Measurements from ENCODE around the gene CAPNS2. TPM values are rescaled to one million over a fixed set of nuclear protein-coding genes. Genes with fewer than 3 reads are reported as not detected.

The CAPNS2 gene
- total RNA-seq, 1 experiment from 2014 or later = 1.8 TPM

DNA sequence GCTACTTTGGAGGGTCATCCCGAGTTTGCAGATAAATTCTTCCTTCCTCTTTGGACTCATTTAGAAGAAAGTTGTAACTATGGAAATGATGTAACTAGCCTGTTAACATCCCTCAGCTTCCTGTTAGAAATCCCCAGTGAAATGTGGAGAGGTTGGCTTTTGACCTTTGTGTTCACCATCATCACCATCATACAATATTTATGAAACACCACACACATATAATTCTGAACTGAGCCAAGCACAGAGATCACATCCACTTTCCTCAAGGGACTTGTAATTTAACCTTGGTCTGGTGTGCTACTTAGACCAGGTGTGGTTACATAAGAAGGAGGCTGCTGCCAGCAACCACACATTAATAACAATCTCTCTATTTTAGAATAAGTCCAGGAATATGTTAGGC is 2.5 kb downstream of the CAPNS2 start:
- Histone ChIP-seq H3K9me2 (ENCODE audit: insufficient read depth) (no peaks in the 10 kb centered on the region; the same call in 1 of the 2 replicates), H3K27ac (no peak overlapping the region), H2AFZ (no peak overlapping the region), H3K36me3 (ENCODE audit: low read depth) (no peaks in the 10 kb centered on the region), H3K27me3 (ENCODE audit: insufficient read depth, low read depth) (no peaks in the 10 kb centered on the region), H4K20me1 (ENCODE audit: insufficient read depth) (no peaks in the 10 kb centered on the region), H3K79me2 (ENCODE audit: low read depth) (no peaks in the 10 kb centered on the region), H3K4me3 (no peak overlapping the region), H3K4me1 (replicated peaks; ENCODE audit: insufficient read depth) (no peaks in the 10 kb centered on the region), H3F3A (ENCODE audit: insufficient read depth, low read depth) (no peaks in the 10 kb centered on the region), H3K4me2 (no peak overlapping the region), H3K9me3 (ENCODE audit: insufficient read depth, low read depth) (no peaks in the 10 kb centered on the region)
- ChIA-PET POLR2A (ENCODE audit: unreplicated experiment) (no interaction called here), CTCF (no interaction called here)
- TF ChIP-seq EZH2 (IDR thresholded peaks at IDR 0.05; ENCODE audit: low read depth) = no peak
- TF ChIP-seq, protein P1, sequence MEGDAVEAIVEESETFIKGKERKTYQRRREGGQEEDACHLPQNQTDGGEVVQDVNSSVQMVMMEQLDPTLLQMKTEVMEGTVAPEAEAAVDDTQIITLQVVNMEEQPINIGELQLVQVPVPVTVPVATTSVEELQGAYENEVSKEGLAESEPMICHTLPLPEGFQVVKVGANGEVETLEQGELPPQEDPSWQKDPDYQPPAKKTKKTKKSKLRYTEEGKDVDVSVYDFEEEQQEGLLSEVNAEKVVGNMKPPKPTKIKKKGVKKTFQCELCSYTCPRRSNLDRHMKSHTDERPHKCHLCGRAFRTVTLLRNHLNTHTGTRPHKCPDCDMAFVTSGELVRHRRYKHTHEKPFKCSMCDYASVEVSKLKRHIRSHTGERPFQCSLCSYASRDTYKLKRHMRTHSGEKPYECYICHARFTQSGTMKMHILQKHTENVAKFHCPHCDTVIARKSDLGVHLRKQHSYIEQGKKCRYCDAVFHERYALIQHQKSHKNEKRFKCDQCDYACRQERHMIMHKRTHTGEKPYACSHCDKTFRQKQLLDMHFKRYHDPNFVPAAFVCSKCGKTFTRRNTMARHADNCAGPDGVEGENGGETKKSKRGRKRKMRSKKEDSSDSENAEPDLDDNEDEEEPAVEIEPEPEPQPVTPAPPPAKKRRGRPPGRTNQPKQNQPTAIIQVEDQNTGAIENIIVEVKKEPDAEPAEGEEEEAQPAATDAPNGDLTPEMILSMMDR (conservative IDR thresholded peaks at IDR 0.05) = no peak
- no peak for DNase-seq
- no TSS peak for BruUV-seq (replicated peaks)
- intact Hi-C loops (cut with micrococcal nuclease; ENCODE audit: unreplicated experiment) = no loop called here

DNA sequence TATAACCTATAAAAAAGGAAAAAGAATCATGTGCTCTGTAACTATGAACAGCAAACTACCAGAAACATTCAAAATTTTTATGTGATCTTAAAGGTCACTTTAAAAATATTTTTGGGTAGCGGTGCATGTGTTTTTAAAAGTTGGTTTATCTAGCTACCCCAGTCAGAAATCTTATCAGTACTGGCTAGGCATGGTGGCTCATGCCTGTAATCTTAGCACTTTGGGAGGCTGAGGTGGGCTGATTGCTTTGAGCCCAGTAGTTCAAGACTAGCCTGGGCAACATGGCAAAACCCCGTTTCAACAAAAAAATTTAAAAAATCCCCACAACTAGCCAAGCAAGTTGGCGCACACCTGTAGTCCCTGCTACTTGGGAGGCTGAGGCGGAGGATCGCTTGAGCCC is 3.7 kb downstream of the CAPNS2 start:
- Histone ChIP-seq H3K27me3 (ENCODE audit: insufficient read depth, low read depth) (no peaks in the 10 kb centered on the region), H3K4me2 (no peak overlapping the region), H3K79me2 (ENCODE audit: low read depth) (no peaks in the 10 kb centered on the region), H3F3A (ENCODE audit: insufficient read depth, low read depth) (no peaks in the 10 kb centered on the region), H3K36me3 (ENCODE audit: low read depth) (peaks cover 2% of the 10 kb centered on the region; the same call in 1 of the 2 replicates), H3K27ac (no peak overlapping the region), H3K9me2 (ENCODE audit: insufficient read depth) (no peaks in the 10 kb centered on the region; the same call in 1 of the 2 replicates), H3K4me1 (replicated peaks; ENCODE audit: insufficient read depth) (no peaks in the 10 kb centered on the region), H3K4me3 (no peak overlapping the region), H3K9me3 (ENCODE audit: insufficient read depth, low read depth) (no peaks in the 10 kb centered on the region), H2AFZ (no peak overlapping the region), H4K20me1 (ENCODE audit: insufficient read depth) (no peaks in the 10 kb centered on the region)
- no TSS peak for BruUV-seq (replicated peaks)
- intact Hi-C loops (cut with micrococcal nuclease; ENCODE audit: unreplicated experiment) = no loop called here
- TF ChIP-seq EZH2 (IDR thresholded peaks at IDR 0.05; ENCODE audit: low read depth) = no peak
- TF ChIP-seq, protein P1 (conservative IDR thresholded peaks at IDR 0.05) = no peak
- CTCF ChIA-PET = no interaction called here
- DNase-seq = no peak
- POLR2A ChIA-PET (ENCODE audit: unreplicated experiment) = no interaction called here

DNA sequence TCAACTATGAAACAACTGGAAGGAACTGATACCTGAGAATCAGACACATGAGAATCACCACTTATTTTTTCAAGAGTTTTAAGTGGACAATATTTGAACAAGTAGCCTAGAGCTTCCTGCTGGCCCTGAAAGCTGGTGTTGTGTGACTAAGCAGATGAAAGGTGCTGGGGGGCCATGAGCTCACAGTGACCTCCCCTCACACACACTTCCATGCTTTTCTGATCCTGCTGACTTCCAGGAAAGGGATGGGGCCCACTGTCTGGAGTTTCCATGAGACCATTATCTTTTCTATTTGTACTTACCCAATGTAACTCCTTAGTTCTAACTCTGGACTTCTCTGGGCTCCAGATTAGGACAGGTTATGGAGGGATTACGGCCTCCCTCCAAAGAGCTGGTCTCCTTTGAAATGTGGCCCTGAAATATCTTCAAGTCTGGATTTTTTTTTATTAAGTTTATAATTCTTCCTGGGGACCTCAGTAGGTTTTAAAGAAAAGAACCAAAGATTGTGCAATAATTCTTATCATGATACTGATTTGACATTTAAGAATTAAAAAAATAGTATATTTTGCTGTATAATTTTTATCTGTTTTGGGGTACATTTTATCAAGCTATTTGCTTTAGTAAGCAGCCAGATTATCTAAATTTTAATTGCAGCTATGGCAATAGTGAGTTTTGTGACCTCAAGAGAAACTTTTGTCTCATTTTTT is 4.9 kb downstream of the CAPNS2 start:
- TF ChIP-seq EZH2 (IDR thresholded peaks at IDR 0.05; ENCODE audit: low read depth) = no peak
- TF ChIP-seq, protein P1 (conservative IDR thresholded peaks at IDR 0.05) = no peak
- no peaks in the 10 kb centered on the region for H3K27me3 ChIP-seq (ENCODE audit: insufficient read depth, low read depth)
- intact Hi-C loops (cut with micrococcal nuclease; ENCODE audit: unreplicated experiment) = no loop called here
- no peaks in the 10 kb centered on the region for H3K4me1 ChIP-seq (replicated peaks; ENCODE audit: insufficient read depth)
- H3K79me2 ChIP-seq (ENCODE audit: low read depth) = no peaks in the 10 kb centered on the region
- BruUV-seq (replicated peaks) = no TSS peak
- no peak overlapping the region for H3K4me3 ChIP-seq
- no peaks in the 10 kb centered on the region for H4K20me1 ChIP-seq (ENCODE audit: insufficient read depth)
- no peak overlapping the region for H3K4me2 ChIP-seq
- H3F3A ChIP-seq (ENCODE audit: insufficient read depth, low read depth) = no peaks in the 10 kb centered on the region
- no peak overlapping the region for H2AFZ ChIP-seq
- H3K27ac ChIP-seq = no peak overlapping the region
- CTCF ChIA-PET = no interaction called here
- POLR2A ChIA-PET (ENCODE audit: unreplicated experiment) = no interaction called here
- H3K9me2 ChIP-seq (ENCODE audit: insufficient read depth) = no peaks in the 10 kb centered on the region; the same call in 1 of the 2 replicates
- peaks cover 7% of the 10 kb centered on the region; the same call in 1 of the 2 replicates for H3K36me3 ChIP-seq (ENCODE audit: low read depth)
- DNase-seq = no peak
- no peaks in the 10 kb centered on the region for H3K9me3 ChIP-seq (ENCODE audit: insufficient read depth, low read depth)

Data from PC-9 (cell line).